HCT116 (cell line): Measurements from ENCODE around the gene CRB1. TPM values are rescaled to one million over a fixed set of nuclear protein-coding genes. Genes with fewer than 3 reads are reported as not detected.

Experiments
- ATAC-seq: fragments of 200-7000 bp; cut with Tn5 transposase; 2 replicates; pipeline ENCODE4 v1.9.1; 2020; ENCODE audit warnings: mild to moderate bottlenecking, moderate library complexity
- Bru-seq: library from RNA; stranded (reverse); fragments of 400-500 nt; gene quantifications from one replicate; lab custom pipeline; 2021; lab: Mats Ljungman, UMichigan
- BruChase-seq, 2 experiments: library from RNA; stranded (reverse); fragments of 400-500 nt; gene quantifications; one replicate each; lab custom pipeline; 2021; lab: Mats Ljungman, UMichigan
- BruUV-seq: library from RNA; stranded (reverse); fragments of 400-500 nt; replicated peaks from 2 replicates; lab custom pipeline; 2021; lab: Mats Ljungman, UMichigan
- CTCF ChIA-PET: fragments of 300-600 bp; sonication (Branson Sonifier 250); formaldehyde crosslinking; loops from one replicate; lab custom pipeline; 2021; ENCODE audit warnings: antibody characterized with exemption; lab: Charles Lee
- POLR2A ChIA-PET: fragments of 300-600, 350-600 bp; sonication (Branson Sonifier 250); formaldehyde crosslinking; loops from one replicate; lab custom pipeline; 2021; ENCODE audit warnings: antibody characterized with exemption; lab: Charles Lee
- RAD21 ChIA-PET, 2 experiments: fragments of 300-600 bp; sonication (Branson Sonifier 250); formaldehyde crosslinking; loops; one replicate each; lab custom pipeline; 2023; ENCODE audit warnings: low total read pairs in 2 of 2; ENCODE audit not compliant: uncharacterized antibody in 2 of 2, unreplicated experiment in 2 of 2, low non-redundant PET in 1 of 2; lab: Charles Lee
- DNase-seq: peaks from one replicate; pipeline ENCODE4 v3.0.0-alpha.2; 2010; ENCODE audit warnings: low read depth, low spot score
- H2AFZ ChIP-seq: fragments of 200-600 bp; shearing (Covaris generic), sonication (generic); 2 replicates; pipeline ENCODE4 v1.6.1; 2017; ENCODE audit warnings: low read depth, mixed run types, mixed read lengths, antibody characterized with exemption, low read length; ENCODE audit not compliant: poor library complexity, severe bottlenecking
- H3K27ac ChIP-seq: 2 replicates; pipeline ENCODE4 v1.5.1; 2012; ENCODE audit warnings: low read depth, low read length
- H3K27me3 ChIP-seq: fragments of 200-600 bp; sonication (generic); 2 replicates; pipeline ENCODE4 v1.6.1; 2016; ENCODE audit warnings: mixed run types, low read length, mixed read lengths; ENCODE audit not compliant: insufficient read depth
- H3K36me3 ChIP-seq, 2 experiments: fragments of 200-500 bp in 1 of 2; fragments of 200-600 bp in 1 of 2; sonication (Bioruptor generic) in 1 of 2; sonication (generic) in 1 of 2; 2 replicates each; pipeline versions ENCODE4 v1.5.1 to v1.6.1; 2014 to 2016; ENCODE audit warnings: low read length in 2 of 2, inconsistent platforms in 1 of 2, mixed read lengths in 1 of 2, mixed run types in 1 of 2; ENCODE audit not compliant: insufficient read depth in 2 of 2, control insufficient read depth in 1 of 2
- H3K4me1 ChIP-seq, 2 experiments: fragments of 200-600 bp in 1 of 2; sonication (generic) in 1 of 2; 2 replicates each; pipeline versions ENCODE4 v1.5.1 to v1.6.1; 2012 to 2017; ENCODE audit warnings: low read length in 2 of 2, inconsistent platforms in 1 of 2, mild to moderate bottlenecking in 1 of 2, mixed read lengths in 1 of 2, mixed run types in 1 of 2, moderate library complexity in 1 of 2; ENCODE audit not compliant: insufficient read depth in 2 of 2, control insufficient read depth in 1 of 2
- H3K4me2 ChIP-seq: fragments of 200-600 bp; sonication (generic); 2 replicates; pipeline ENCODE4 v1.6.1; 2017; ENCODE audit warnings: mixed run types, low read length, mixed read lengths
- H3K4me3 ChIP-seq, 2 experiments: fragments of 200-600 bp in 1 of 2; sonication (generic) in 1 of 2; replicated peaks in 1 of 2; 2 replicates each; pipeline ENCODE4 v1.5.1; 2011 to 2016; ENCODE audit warnings: low read length in 2 of 2, control low read depth in 1 of 2, low read depth in 1 of 2, mild to moderate bottlenecking in 1 of 2, mixed read lengths in 1 of 2, mixed run types in 1 of 2
- H3K79me2 ChIP-seq: fragments of 200-600 bp; sonication (generic); 2 replicates; pipeline ENCODE4 v1.6.1; 2017; ENCODE audit warnings: mild to moderate bottlenecking, mixed run types, low read length, moderate library complexity, mixed read lengths; ENCODE audit not compliant: insufficient read depth
- H3K9ac ChIP-seq: fragments of 200-600 bp; sonication (generic); 2 replicates; pipeline ENCODE4 v1.6.1; 2016; ENCODE audit warnings: low read length, mixed read lengths
- H3K9me2 ChIP-seq: fragments of 200-600 bp; sonication (generic), shearing (Covaris generic); 2 replicates; pipeline ENCODE4 v1.6.1; 2017; ENCODE audit warnings: mixed run types, mild to moderate bottlenecking, moderate library complexity; ENCODE audit not compliant: insufficient read depth
- H3K9me3 ChIP-seq, 2 experiments: fragments of 200-500 bp in 1 of 2; fragments of 200-600 bp in 1 of 2; sonication (Bioruptor generic) in 1 of 2; sonication (generic) in 1 of 2; 2 replicates each; pipeline ENCODE4 v1.6.1; 2014 to 2017; ENCODE audit warnings: low read length in 2 of 2, mixed read lengths in 2 of 2, inconsistent platforms in 1 of 2, low read depth in 1 of 2, mild to moderate bottlenecking in 1 of 2, mixed run types in 1 of 2, moderate library complexity in 1 of 2; ENCODE audit not compliant: control insufficient read depth in 1 of 2, insufficient read depth in 1 of 2
- H4K20me1 ChIP-seq: fragments of 200-600 bp; sonication (generic), shearing (Covaris generic); 2 replicates; pipeline ENCODE4 v1.6.1; 2017; ENCODE audit warnings: mixed run types, mild to moderate bottlenecking, moderate library complexity; ENCODE audit not compliant: insufficient read depth
- ATF3 ChIP-seq: IDR thresholded peaks from 2 replicates; pipeline ENCODE4 v1.6.1; 2012
- CBX3 ChIP-seq: IDR thresholded peaks from 2 replicates; pipeline ENCODE4 v1.6.1; 2012; ENCODE audit warnings: low read depth
- EGR1 ChIP-seq: IDR thresholded peaks from 2 replicates; pipeline ENCODE4 v1.6.1; 2012; ENCODE audit warnings: low read depth
- EZH2phosphoT487 ChIP-seq: fragments of 200-600 bp; IDR thresholded peaks from 2 replicates; pipeline ENCODE4 v1.6.1; 2018; ENCODE audit warnings: antibody characterized with exemption, borderline replicate concordance
- FOSL1 ChIP-seq: IDR thresholded peaks from 2 replicates; pipeline ENCODE4 v1.6.1; 2012; ENCODE audit warnings: low read depth
- JUND ChIP-seq: IDR thresholded peaks from 2 replicates; pipeline ENCODE4 v1.6.1; 2012
- POLR2A ChIP-seq: IDR thresholded peaks from 2 replicates; pipeline ENCODE4 v1.7.0; 2011; ENCODE audit warnings: borderline replicate concordance; ENCODE audit not compliant: insufficient read depth, insufficient read length; ENCODE audit errors: extremely low read depth
- POLR2AphosphoS5 ChIP-seq: IDR thresholded peaks from 2 replicates; pipeline ENCODE4 v1.6.1; 2011; ENCODE audit warnings: mild to moderate bottlenecking, low read depth, low read length, moderate library complexity
- RAD21 ChIP-seq: IDR thresholded peaks from 2 replicates; pipeline ENCODE4 v1.6.1; 2012; ENCODE audit warnings: low read depth, mild to moderate bottlenecking
- SP1 ChIP-seq: IDR thresholded peaks from 2 replicates; pipeline ENCODE4 v1.6.1; 2012; ENCODE audit warnings: low read depth
- TCF7L2 ChIP-seq: IDR thresholded peaks from 2 replicates; pipeline ENCODE4 v1.7.0; 2011; ENCODE audit warnings: borderline replicate concordance, inconsistent platforms; ENCODE audit not compliant: insufficient read depth, insufficient read length; ENCODE audit errors: extremely low read depth
- ZFX ChIP-seq: fragments of 450-650 bp; IDR thresholded peaks from 2 replicates; pipeline ENCODE4 v1.6.1; 2017
- ZNF274 ChIP-seq: fragments of 200-500 bp; sonication (Bioruptor generic); IDR thresholded peaks from 2 replicates; pipeline ENCODE4 v1.6.1; 2014; ENCODE audit warnings: mild to moderate bottlenecking, low read depth, low read length, inconsistent platforms
- intact Hi-C: fragments of 100-400 bp; cut with micrococcal nuclease; formaldehyde crosslinking; loops from 2 replicates; pipeline ENCODE4 v1.10.0; 2022
- long read RNA-seq: library from polyadenylated mRNA; unstranded; transcript quantifications from one replicate; pipeline ENCODE4 v2.0.0, GENCODE V29; 2021; ENCODE audit not compliant: unreplicated experiment
- polyA plus RNA-seq: library from polyadenylated mRNA; unstranded; fragments of >200 nt; gene quantifications from 2 replicates; pipeline ENCODE4 v1.2.1, GENCODE V29; 2012; ENCODE audit warnings: missing spikeins
- total RNA-seq: library from RNA; stranded (reverse); gene quantifications from one replicate; pipeline ENCODE4 v1.2.1, GENCODE V29; 2021; ENCODE audit not compliant: unreplicated experiment

CRB1 gene
- 0.07 TPM for total RNA-seq
- 0.04 and 0.09 TPM in 2 replicates for polyA plus RNA-seq
- Bru-seq, nascent RNA: percentile 27 among the genes with signal in this experiment
- percentile 20 among the genes with signal in this experiment for BruChase-seq, experiment 1, labeled RNA remaining after a 6-hour chase
- percentile 24 among the genes with signal in this experiment for BruChase-seq, experiment 2, labeled RNA remaining after a 2-hour chase
- long read RNA-seq: 0 reads

- Histone ChIP-seq H3K79me2 (no peaks in the 10 kb centered on the region), H3K4me3 (no peak within 1 kb of the TSS), H3K9me3 (no peaks in the 10 kb centered on the region), H2AFZ (no peak within 1 kb of the TSS), H3K27me3 (no peaks in the 10 kb centered on the region), H3K4me1 (no peaks in the 10 kb centered on the region), H3K27ac (no peak within 1 kb of the TSS), H3K9me2 (0 out of 2 replicates have a peak, but pooled peaks cover 2% of the 10 kb centered on the region), H3K36me3 (no peaks in the 10 kb centered on the region), H4K20me1 (no peaks in the 10 kb centered on the region), H3K9ac (no peak within 1 kb of the TSS), H3K4me2 (no peak within 1 kb of the TSS)
- BruUV-seq: no TSS peak
- ATAC-seq (no peak), DNase-seq (no peak)
- RAD21 ChIA-PET: no interaction called here
- TF ChIP-seq CBX3: no peak
- TF ChIP-seq FOSL1: no peak
- TF ChIP-seq EZH2phosphoT487: no peak
- no peak for TF ChIP-seq EGR1
- intact Hi-C loops: no loop called here
- CTCF ChIA-PET: no interaction called here
- POLR2A ChIA-PET: no interaction called here
Measured at GRCh38 chr1:197268012-197268411, at the start of gene CRB1. CRB1 (plus strand) TSS chr1:197268252; CDS start chr1:197268413, 161 bp downstream.

- TF ChIP-seq EGR1: no peak
- no peak for TF ChIP-seq ATF3
- TF ChIP-seq SP1: no peak
- TF ChIP-seq POLR2A: no peak
- no peak for TF ChIP-seq ZFX
- no peak for TF ChIP-seq POLR2AphosphoS5
- no peak for TF ChIP-seq TCF7L2
- no peak for TF ChIP-seq ZNF274
- TF ChIP-seq RAD21: no peak
- no peak for TF ChIP-seq FOSL1
- TF ChIP-seq JUND: no peak
- no peak overlapping the region for H3K27ac ChIP-seq
- POLR2A ChIA-PET: no interaction called here
- BruUV-seq: no TSS peak
- no peaks in the 10 kb centered on the region for H3K9me2 ChIP-seq
- CTCF ChIA-PET: no interaction called here
- H4K20me1 ChIP-seq: no peaks in the 10 kb centered on the region
- H2AFZ ChIP-seq: no peak overlapping the region
- H3K9ac ChIP-seq: no peak overlapping the region
- ATAC-seq (no peak), DNase-seq (no peak)
- RAD21 ChIA-PET: no interaction called here
- no peaks in the 10 kb centered on the region for H3K79me2 ChIP-seq
- no peaks in the 10 kb centered on the region for H3K4me1 ChIP-seq
- H3K4me2 ChIP-seq: no peak overlapping the region
- H3K36me3 ChIP-seq: no peaks in the 10 kb centered on the region
- intact Hi-C loops: no loop called here
- H3K27me3 ChIP-seq: no peaks in the 10 kb centered on the region
- H3K9me3 ChIP-seq: no peaks in the 10 kb centered on the region
- no peak overlapping the region for H3K4me3 ChIP-seq
Measured at GRCh38 chr1:197218857-197219256, 49.2 kb upstream of the CRB1 start.
